ENCODE data around the gene FLNC. TPM values are rescaled to one million over a fixed set of nuclear protein-coding genes. Genes with fewer than 3 reads are reported as not detected.

The FLNC gene
- total and polyA plus RNA-seq, 2 of the 4 experiments (the other 2 are of a cell fraction) = 116 to 154 TPM

DNA sequence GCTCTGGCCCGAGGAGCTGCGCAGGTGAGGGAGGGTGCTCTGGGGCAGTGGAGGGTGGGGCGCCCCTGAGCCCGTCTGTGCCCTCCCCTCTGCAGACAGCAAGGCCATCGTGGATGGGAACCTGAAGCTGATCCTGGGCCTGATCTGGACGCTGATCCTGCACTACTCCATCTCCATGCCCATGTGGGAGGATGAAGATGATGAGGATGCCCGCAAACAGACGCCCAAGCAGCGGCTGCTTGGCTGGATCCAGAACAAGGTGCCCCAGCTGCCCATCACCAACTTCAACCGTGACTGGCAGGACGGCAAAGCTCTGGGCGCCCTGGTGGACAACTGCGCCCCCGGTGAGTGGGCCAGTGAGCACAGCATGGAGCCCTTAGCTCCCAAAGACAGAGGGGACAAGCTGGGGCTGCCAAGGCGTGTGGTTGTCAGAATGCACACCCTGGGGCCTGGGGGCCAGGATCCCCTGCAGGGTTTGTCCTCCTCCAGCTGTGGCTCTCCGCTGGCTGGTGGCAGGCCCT, 5.1 kb downstream of the FLNC start:
- H2BK20ac ChIP-seq (ENCODE audit: low read depth, low read length) = no peak overlapping the region
- H3K36me3 ChIP-seq (ENCODE audit: control insufficient read depth, insufficient read depth, low read length) = peaks cover 53% of the 10 kb centered on the region
- H4K5ac ChIP-seq (ENCODE audit: low read depth, low read length) = no peak overlapping the region
- H4K20me1 ChIP-seq (ENCODE audit: insufficient read depth, low read length) = peaks cover 99% of the 10 kb centered on the region
- ChIA-PET POLR2A (ENCODE audit: unreplicated experiment) (interaction anchor here (0.5 kb wide), 1 partner anchor 94 kb away, joined by 3 read pairs; no protein-coding TSS in a partner anchor), CTCF (no interaction called here)
- no peak overlapping the region for H4K91ac ChIP-seq (ENCODE audit: insufficient read depth, low read depth, low read length)
- no peak overlapping the region for H3K27ac ChIP-seq (ENCODE audit: insufficient read depth, low read length)
- peaks cover 16 to 75% of the 10 kb centered on the region in 2 experiments for H3K79me1 ChIP-seq (ENCODE audit: low read depth in 1 of 2, low read length in 2 of 2)
- no TSS peak for BruUV-seq (replicated peaks)
- no peak for ATAC-seq (ENCODE audit: low read depth)
- no peak overlapping the region for H2BK120ac ChIP-seq (ENCODE audit: low read depth, low read length)
- H3K9me1 ChIP-seq (ENCODE audit: insufficient read depth, low read length) = no peaks in the 10 kb centered on the region; the same call in 1 of the 2 replicates
- H4K8ac ChIP-seq (ENCODE audit: low read depth in 2 of 2, low read length in 2 of 2) = no peak overlapping the region
- H3K27me3 ChIP-seq (ENCODE audit: control insufficient read depth, insufficient read depth, low read length) = no peaks in the 10 kb centered on the region
- H3K14ac ChIP-seq (replicated peaks; ENCODE audit: low read depth, low read length) = no peak overlapping the region
- no peak overlapping the region for H3K4ac ChIP-seq (ENCODE audit: low read depth, low read length)
- H3K4me2 ChIP-seq (ENCODE audit: low read depth, low read length) = no peak overlapping the region
- no peak overlapping the region for H3K56ac ChIP-seq (ENCODE audit: extremely low read depth, insufficient read depth, low read length)
- in situ Hi-C loops (cut with MboI; ENCODE audit: low sequenced_read_pairs) = no loop called here
- H3K9ac ChIP-seq (ENCODE audit: low read depth, low read length) = no peak overlapping the region
- H2AK9ac ChIP-seq (replicated peaks; ENCODE audit: low read depth, low read length, poor library complexity) = no peak overlapping the region
- no peak for DNase-seq
- H2AFZ ChIP-seq (replicated peaks; ENCODE audit: low read length, poor library complexity) = peak overlapping the region; percentile 48
- WGBS, 2 experiments (ENCODE audit: extremely low coverage in 2 of 2, insufficient read length in 1 of 2) = 100% methylated on average over 4 of the region's 16 CpGs; no CpG with 5 or more reads in 1 of the 2 experiments
- dilution Hi-C loops (cut with HindIII; ENCODE audit: low sequenced_read_pairs, unreplicated experiment) = no loop called here
- H3K4me3 ChIP-seq (ENCODE audit: insufficient read depth, low read depth, low read length) = no peak overlapping the region
- peaks cover 21% of the 10 kb centered on the region for H3K4me1 ChIP-seq (ENCODE audit: control insufficient read depth, insufficient read depth, low read length)
- H2AK5ac ChIP-seq (ENCODE audit: low read depth, low read length) = no peak overlapping the region
- H3K9me3 ChIP-seq (ENCODE audit: control insufficient read depth, insufficient read depth, low read length) = no peaks in the 10 kb centered on the region
- no peak overlapping the region for H2BK5ac ChIP-seq (ENCODE audit: low read depth, low read length, poor library complexity, severe bottlenecking)
- H2BK15ac ChIP-seq (ENCODE audit: low read depth, low read length) = no peak overlapping the region
- intact Hi-C loops (cut with micrococcal nuclease) = no loop called here
- peak overlapping the region; percentile 12; the same call in 1 of the 2 replicates for H3K23ac ChIP-seq (ENCODE audit: low read depth, low read length)
- no peak overlapping the region for H3K18ac ChIP-seq (ENCODE audit: low read depth, low read length)
- TF ChIP-seq NFE2L2 (IDR thresholded peaks at IDR 0.05; ENCODE audit: low read depth, low read length) = no peak
- no peak for TF ChIP-seq FOS (IDR thresholded peaks at IDR 0.05; ENCODE audit: low read depth, low read length)
- no peak for TF ChIP-seq RAD21 (IDR thresholded peaks at IDR 0.05; ENCODE audit: low read length)
- TF ChIP-seq SMC3 (IDR thresholded peaks at IDR 0.05; ENCODE audit: low read depth, low read length) = no peak
- TF ChIP-seq RCOR1 (IDR thresholded peaks at IDR 0.05; ENCODE audit: insufficient replicate concordance, low read length) = no peak
- TF ChIP-seq, protein P1, sequence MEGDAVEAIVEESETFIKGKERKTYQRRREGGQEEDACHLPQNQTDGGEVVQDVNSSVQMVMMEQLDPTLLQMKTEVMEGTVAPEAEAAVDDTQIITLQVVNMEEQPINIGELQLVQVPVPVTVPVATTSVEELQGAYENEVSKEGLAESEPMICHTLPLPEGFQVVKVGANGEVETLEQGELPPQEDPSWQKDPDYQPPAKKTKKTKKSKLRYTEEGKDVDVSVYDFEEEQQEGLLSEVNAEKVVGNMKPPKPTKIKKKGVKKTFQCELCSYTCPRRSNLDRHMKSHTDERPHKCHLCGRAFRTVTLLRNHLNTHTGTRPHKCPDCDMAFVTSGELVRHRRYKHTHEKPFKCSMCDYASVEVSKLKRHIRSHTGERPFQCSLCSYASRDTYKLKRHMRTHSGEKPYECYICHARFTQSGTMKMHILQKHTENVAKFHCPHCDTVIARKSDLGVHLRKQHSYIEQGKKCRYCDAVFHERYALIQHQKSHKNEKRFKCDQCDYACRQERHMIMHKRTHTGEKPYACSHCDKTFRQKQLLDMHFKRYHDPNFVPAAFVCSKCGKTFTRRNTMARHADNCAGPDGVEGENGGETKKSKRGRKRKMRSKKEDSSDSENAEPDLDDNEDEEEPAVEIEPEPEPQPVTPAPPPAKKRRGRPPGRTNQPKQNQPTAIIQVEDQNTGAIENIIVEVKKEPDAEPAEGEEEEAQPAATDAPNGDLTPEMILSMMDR (conservative IDR thresholded peaks at IDR 0.05; ENCODE audit: low read depth, low read length) = no peak
- no peak for TF ChIP-seq USF2 (IDR thresholded peaks at IDR 0.05; ENCODE audit: low read depth, low read length)
- TF ChIP-seq MAFK (IDR thresholded peaks at IDR 0.05; ENCODE audit: low read depth, low read length) = no peak
- TF ChIP-seq CEBPB (IDR thresholded peaks at IDR 0.05; ENCODE audit: low read depth, low read length) = no peak
- no peak for TF ChIP-seq RFX5 (IDR thresholded peaks at IDR 0.05; ENCODE audit: low read depth, low read length)
- TF ChIP-seq, protein P2, sequence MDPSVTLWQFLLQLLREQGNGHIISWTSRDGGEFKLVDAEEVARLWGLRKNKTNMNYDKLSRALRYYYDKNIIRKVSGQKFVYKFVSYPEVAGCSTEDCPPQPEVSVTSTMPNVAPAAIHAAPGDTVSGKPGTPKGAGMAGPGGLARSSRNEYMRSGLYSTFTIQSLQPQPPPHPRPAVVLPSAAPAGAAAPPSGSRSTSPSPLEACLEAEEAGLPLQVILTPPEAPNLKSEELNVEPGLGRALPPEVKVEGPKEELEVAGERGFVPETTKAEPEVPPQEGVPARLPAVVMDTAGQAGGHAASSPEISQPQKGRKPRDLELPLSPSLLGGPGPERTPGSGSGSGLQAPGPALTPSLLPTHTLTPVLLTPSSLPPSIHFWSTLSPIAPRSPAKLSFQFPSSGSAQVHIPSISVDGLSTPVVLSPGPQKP (IDR thresholded peaks at IDR 0.05; ENCODE audit: borderline replicate concordance, low read depth, low read length) = no peak
- no peak for TF ChIP-seq BHLHE40 (IDR thresholded peaks at IDR 0.05; ENCODE audit: low read depth, low read length)
- TF ChIP-seq POLR2A (IDR thresholded peaks at IDR 0.05; ENCODE audit: low read depth, low read length) = no peak
- no peak for TF ChIP-seq MAZ (IDR thresholded peaks at IDR 0.05; ENCODE audit: borderline replicate concordance, low read depth, low read length)
- TF ChIP-seq MXI1 (IDR thresholded peaks at IDR 0.05; ENCODE audit: borderline replicate concordance, low read depth, low read length) = no peak

Data from IMR-90 (cell line).